ENCODE results near the gene KRTAP10-5. TPM values are rescaled to one million over a fixed set of nuclear protein-coding genes. Genes with fewer than 3 reads are reported as not detected.
"Not testable (repeated sequence)": the region's sequence is repeated elsewhere in the genome, so short reads cannot be mapped to it uniquely, and the experiment has no call there.

KRTAP10-5 gene
- total and polyA plus RNA-seq, 5 experiments from 2014 or later = not detected

DNA sequence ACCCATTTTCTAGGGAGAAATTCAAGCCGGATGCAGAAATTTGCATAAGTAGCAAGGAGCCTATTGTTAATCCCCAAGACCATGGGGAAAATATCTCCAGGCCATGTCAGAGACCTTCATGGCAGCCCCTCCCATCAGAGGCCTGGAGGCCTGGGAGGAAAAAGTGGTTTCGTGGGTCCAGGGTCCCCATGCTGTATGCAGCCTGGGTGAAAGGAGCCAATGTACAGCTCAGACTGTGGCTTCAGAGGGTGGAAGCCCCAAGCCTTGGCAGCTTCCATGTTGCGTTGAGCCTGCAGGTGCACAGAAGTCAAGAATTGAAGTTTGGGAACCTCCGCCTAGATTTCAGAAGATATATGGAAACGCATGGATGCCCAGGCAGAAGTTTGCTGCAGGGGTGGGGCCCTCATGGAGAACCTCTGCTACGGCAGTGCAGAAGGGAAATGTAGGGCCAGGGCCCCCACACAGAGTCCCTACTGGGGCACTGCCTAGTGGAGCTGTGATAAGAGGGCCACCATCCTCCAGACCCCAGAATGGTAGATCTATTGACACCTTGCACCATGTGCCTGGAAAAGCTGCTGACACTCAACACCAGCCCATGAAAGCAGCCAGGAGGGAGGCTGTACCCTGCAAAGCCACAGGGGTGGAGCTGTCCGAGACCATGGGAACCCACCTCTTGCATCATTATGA, 29.9 kb upstream of the KRTAP10-5 start:
- H3K27ac Mint-ChIP-seq = peak overlapping the region in 1 of 10 donors; percentile 53
- H3K4me3 Mint-ChIP-seq, POLR2A ChIA-PET, ATAC-seq, H3K27me3 Mint-ChIP-seq, DNase-seq: not testable (repeated sequence)
- peaks cover 3 to 21% (median 10%) of the 10 kb centered on the region in 4 donors for H3K4me1 Mint-ChIP-seq
- peaks cover 7 to 32% (median 23%) of the 10 kb centered on the region in 9 donors for H3K9me3 Mint-ChIP-seq
- peaks cover 0 to 14% (median 14%) of the 10 kb centered on the region in 3 donors for H3K36me3 Mint-ChIP-seq

DNA sequence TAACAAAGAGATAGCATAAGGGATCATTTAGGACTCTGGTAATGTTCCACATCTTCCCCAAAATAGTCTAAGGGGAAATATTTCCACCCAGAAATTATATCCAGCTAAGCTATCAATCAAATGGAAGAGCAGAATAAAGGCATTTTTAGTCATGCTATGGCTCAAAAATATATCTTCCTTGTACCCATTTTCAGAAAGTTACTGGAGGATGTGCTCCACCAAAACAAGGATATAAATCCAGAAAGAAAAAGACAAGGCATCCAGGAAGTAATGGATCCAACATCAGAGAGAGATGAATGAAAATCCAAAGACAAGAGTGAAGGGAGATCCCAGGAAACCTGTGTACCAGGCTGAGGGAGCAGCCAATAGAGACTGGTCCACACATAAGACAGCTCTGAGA, 28.8 kb upstream of the KRTAP10-5 start:
- peak overlapping the region in 1 of 10 donors; percentile 38 for H3K4me3 Mint-ChIP-seq
- ATAC-seq (no peak), DNase-seq (no peak)
- peaks cover 10 to 32% (median 23%) of the 10 kb centered on the region in 9 donors for H3K9me3 Mint-ChIP-seq
- peaks cover 0 to 4% (median 0%) of the 10 kb centered on the region in 5 donors for H3K27me3 Mint-ChIP-seq
- H3K36me3 Mint-ChIP-seq = peaks cover 0 to 18% (median 14%) of the 10 kb centered on the region in 3 donors
- H3K27ac Mint-ChIP-seq = no peak overlapping the region
- POLR2A ChIA-PET = no interaction called here
- H3K4me1 Mint-ChIP-seq = peaks cover 0 to 14% (median 6%) of the 10 kb centered on the region in 4 donors

DNA sequence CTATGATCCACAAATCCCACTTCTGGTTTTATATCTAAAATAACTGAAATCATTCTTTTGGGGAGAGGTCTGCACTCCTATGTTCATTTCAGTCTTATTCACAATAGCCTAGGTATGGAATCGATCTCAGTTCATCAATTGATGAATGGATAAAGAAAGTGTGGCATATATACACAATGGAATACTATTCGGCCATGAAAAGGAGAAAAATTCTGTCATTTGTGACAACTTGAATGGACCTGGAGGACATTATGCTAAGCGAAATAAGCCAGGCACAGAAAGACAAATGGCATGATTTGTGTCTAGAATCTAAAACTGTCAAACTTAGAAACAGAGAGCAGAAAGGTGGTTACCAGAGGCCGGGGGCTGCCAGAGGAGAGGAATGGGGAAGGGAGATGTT, 26.1 kb upstream of the KRTAP10-5 start:
- no peak overlapping the region for H3K27ac Mint-ChIP-seq
- peaks cover 0 to 7% (median 0%) of the 10 kb centered on the region in 5 donors for H3K27me3 Mint-ChIP-seq
- peaks cover 0 to 2% (median under 1%) of the 10 kb centered on the region in 4 donors for H3K4me1 Mint-ChIP-seq
- DNase-seq (no peak), ATAC-seq (no peak)
- H3K4me3 Mint-ChIP-seq = no peak overlapping the region
- peaks cover 10 to 30% (median 22%) of the 10 kb centered on the region in 9 donors for H3K9me3 Mint-ChIP-seq
- POLR2A ChIA-PET = no interaction called here
- peaks cover 0 to 20% (median 14%) of the 10 kb centered on the region in 3 donors for H3K36me3 Mint-ChIP-seq

DNA sequence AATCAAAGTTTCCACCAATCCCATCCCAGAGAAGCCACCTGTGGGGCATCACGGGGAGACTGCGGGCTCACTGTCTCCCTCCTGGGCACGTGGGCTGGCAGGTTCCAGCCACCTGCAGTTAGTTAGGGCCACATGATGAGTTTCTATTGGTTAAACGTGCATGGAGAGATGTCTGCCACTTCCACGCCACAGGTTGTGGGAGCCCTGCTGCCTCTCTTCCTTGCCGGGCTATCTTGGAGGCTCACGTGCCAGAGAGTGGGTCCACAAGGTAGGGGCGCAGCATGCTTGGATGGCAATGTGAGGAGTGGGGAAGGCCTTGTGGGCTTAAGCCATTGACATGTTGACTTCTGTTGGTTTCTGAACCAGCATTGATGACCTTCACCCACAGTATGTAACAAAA, 23.5 kb upstream of the KRTAP10-5 start:
- ATAC-seq = no peak
- Mint-ChIP-seq H3K4me3 (no peak overlapping the region), H3K4me1 (peaks cover 0 to 5% (median under 1%) of the 10 kb centered on the region in 4 donors), H3K27me3 (peaks cover 0 to 13% (median 0%) of the 10 kb centered on the region in 5 donors), H3K36me3 (peaks cover 0 to 6% (median 4%) of the 10 kb centered on the region in 3 donors), H3K27ac (peak overlapping the region in 1 of 10 donors; percentile 61), H3K9me3 (peaks cover 0 to 9% (median 4%) of the 10 kb centered on the region in 9 donors)
- POLR2A ChIA-PET = no interaction called here
- DNase-seq = no peak

DNA sequence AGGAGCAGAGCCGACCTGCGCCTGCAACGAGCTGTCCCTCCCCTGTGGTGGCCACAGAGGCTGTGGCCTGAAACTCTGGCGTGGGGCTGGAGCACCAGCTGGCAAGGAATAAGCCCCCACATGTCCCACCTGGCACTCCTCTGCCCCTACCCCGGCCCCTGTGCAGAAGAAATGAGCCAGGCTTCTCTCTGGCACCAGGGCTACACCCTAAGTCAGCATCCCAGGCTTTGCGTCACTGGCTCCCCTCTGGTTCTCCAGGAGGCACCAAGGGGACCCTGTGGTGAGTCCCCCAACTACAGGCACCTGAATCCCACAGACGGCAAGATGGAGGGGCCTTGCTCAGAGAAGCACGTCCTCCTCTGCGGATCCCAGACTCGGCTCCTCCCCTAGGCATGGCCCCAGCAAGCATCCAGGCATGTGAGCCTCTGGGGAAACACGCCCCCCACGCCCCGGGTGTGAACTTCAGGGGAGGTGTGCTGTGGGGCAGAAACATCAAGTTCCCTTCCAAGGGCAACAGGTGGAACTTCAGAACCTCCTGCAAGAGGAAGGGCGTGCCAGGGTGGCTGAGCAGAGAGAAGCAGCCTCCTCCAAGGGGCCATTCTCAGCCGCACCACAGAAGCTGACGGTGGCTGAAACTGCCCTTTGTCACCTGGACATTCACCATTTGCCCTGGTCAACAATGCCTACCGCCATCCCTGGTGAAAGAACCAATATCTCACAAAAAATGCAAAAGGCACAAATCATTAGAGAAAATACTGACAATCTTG, 22.9 kb upstream of the KRTAP10-5 start:
- no peak overlapping the region for H3K4me3 Mint-ChIP-seq
- H3K36me3 Mint-ChIP-seq = peaks cover 0 to 8% (median 7%) of the 10 kb centered on the region in 3 donors
- POLR2A ChIA-PET = interaction anchor here (0.6 kb wide), 1 partner anchor 198 kb away, joined by 3 read pairs; no protein-coding TSS in a partner anchor

DNA sequence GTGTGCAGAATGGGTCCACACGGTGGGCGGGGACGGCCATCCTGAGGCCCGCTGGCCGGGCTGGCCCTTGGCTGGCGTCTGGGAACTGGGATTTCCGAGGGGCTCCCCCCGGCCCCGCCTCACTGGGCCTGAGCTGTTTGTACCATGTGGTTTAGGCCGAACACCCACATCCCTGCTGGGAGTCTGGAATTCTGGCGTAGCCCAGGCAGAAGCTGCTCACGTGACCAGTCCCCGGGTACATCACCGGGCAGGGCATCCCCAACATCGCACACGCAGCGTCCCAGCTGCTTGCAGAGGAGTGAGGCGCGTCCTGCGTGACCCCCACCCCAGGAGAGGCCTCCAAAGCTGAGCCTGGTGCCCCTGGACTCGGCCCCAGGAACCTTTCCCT, 22.1 kb upstream of the KRTAP10-5 start:
- Mint-ChIP-seq H3K4me3 (no peak overlapping the region), H3K36me3 (peaks cover 0 to 11% (median 8%) of the 10 kb centered on the region in 3 donors), H3K9me3 (peaks cover 0 to 15% (median 8%) of the 10 kb centered on the region in 9 donors), H3K4me1 (peaks cover 0 to 5% (median under 1%) of the 10 kb centered on the region in 4 donors), H3K27me3 (peaks cover 0 to 16% (median 0%) of the 10 kb centered on the region in 5 donors), H3K27ac (no peak overlapping the region)
- POLR2A ChIA-PET = interaction anchor here (0.6 kb wide), 1 partner anchor 198 kb away, joined by 3 read pairs; no protein-coding TSS in a partner anchor
- DNase-seq = no peak
- ATAC-seq = no peak

More for the DNA sequence above, 22.9 kb upstream of the KRTAP10-5 start:
- Mint-ChIP-seq H3K27me3 (peaks cover 0 to 16% (median 0%) of the 10 kb centered on the region in 5 donors), H3K27ac (peak overlapping the region in 2 of 10 donors; percentile 37 to 61), H3K4me1 (peaks cover 0 to 5% (median under 1%) of the 10 kb centered on the region in 4 donors), H3K9me3 (peaks cover 0 to 12% (median 7%) of the 10 kb centered on the region in 9 donors)
- ATAC-seq (no peak), DNase-seq (no peak)

DNA sequence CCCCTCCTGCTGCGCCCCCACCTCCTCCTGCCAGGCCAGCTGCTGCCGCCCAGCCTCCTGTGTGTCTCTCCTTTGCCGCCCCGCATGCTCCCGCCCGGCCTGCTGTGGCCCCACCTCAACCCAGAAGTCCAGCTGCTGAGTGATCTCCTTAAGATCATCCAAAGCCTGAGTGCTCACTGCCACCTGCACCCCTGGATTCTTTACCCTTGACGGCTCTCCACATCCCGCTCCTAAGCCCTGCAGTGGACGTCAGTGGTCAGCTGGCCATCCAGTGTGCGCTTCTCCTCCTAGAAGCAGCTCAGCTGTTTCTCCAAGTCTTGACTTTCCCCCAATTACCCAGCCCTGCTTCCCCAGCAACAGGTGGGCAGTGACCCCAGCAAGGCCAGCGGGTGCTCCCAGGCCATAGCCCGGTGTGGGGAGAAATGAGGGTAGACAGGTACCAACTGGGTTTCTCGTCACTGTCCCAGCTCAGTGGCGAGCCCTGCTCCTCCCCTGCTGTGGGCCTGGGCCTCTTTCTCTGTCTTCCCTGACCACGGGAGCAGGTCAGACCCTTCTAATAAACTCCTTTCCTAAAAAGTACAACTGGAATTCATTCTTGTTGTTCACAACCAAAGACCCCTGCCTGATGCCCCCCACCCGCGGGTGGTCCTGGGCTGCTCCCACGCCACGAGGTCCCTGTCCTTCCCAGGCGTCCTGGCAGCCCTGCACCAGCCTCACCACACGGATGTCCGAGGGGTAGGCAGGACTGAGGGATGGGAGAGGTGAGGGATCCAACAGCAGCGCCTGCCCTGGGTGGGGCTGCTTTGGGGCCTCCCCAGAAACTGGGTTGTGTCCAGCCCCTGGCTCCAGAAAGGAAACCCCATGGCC, 21.4 kb upstream of the KRTAP10-5 start:
- no peak for ATAC-seq
- POLR2A ChIA-PET = no interaction called here
- H3K4me1 Mint-ChIP-seq = peaks cover 0 to 5% (median under 1%) of the 10 kb centered on the region in 4 donors
- peaks cover 0 to 16% (median 0%) of the 10 kb centered on the region in 5 donors for H3K27me3 Mint-ChIP-seq
- H3K36me3 Mint-ChIP-seq = peaks cover 0 to 11% (median 8%) of the 10 kb centered on the region in 3 donors
- H3K27ac Mint-ChIP-seq = peak overlapping the region in 5 of 10 donors; percentile 4 to 59 (median 53)
- DNase-seq = no peak
- H3K4me3 Mint-ChIP-seq = no peak overlapping the region
- H3K9me3 Mint-ChIP-seq = peaks cover 0 to 15% (median 8%) of the 10 kb centered on the region in 9 donors

DNA sequence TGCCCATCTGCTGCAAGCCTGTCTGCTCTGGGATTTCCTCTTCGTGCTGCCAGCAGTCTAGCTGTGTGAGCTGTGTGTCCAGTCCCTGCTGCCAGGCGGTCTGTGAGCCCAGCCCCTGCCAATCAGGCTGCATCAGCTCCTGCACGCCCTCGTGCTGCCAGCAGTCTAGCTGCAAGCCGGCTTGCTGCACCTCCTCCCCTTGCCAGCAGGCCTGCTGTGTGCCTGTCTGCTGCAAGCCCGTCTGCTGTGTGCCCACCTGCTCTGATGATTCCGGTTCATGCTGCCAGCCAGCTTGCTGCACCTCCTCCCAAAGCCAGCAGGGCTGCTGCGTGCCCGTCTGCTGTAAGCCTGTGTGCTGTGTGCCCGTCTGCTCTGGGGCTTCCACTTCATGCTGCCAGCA, 20.7 kb upstream of the KRTAP10-5 start:
- H3K27me3 Mint-ChIP-seq = peaks cover 0 to 12% (median 0%) of the 10 kb centered on the region in 5 donors
- DNase-seq, H3K27ac Mint-ChIP-seq, POLR2A ChIA-PET, H3K4me1 Mint-ChIP-seq, ATAC-seq, H3K4me3 Mint-ChIP-seq: not testable (repeated sequence)
- H3K9me3 Mint-ChIP-seq = peaks cover 0 to 11% (median 6%) of the 10 kb centered on the region in 9 donors
- peaks cover 0 to 11% (median 8%) of the 10 kb centered on the region in 3 donors for H3K36me3 Mint-ChIP-seq

DNA sequence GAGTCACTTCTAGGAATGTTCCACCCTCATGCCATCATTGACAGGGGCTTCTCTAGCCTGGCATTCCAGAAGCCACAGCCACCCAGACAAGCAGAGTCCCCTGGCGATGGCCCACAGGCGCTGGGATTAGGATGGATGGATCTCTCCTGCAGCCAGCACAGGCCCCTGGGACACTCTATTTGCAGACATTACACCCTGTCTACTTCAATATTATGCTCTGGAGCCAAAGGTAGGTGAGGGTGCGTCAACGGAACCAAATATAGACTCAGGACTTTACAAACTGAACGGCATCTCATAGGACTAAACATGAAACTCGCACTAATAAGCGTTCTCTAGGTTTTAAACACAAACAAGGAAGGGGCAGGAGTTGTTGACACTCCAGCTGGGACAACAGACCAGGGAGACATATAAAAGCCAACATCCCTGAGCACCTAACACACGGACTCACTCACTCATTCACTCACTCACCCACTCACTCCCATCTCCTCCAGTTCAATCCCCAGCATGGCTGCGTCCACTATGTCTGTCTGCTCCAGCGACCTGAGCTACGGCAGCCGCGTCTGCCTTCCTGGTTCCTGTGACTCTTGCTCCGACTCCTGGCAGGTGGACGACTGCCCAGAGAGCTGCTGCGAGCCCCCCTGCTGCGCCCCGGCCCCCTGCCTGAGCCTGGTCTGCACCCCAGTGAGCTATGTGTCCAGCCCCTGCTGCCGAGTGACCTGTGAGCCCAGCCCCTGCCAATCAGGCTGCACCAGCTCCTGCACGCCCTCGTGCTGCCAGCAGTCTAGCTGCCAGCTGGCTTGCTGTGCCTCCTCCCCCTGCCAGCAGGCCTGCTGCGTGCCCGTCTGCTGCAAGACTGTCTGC, 19.9 kb upstream of the KRTAP10-5 start, which contains the start of gene KRTAP10-7:
Gene KRTAP10-7 (plus strand): TSS at position 480 of the 861 bp plus-strand sequence. CDS start 25 bp downstream, at position 505.
- peaks cover 0 to 12% (median 0%) of the 10 kb centered on the region in 5 donors for H3K27me3 Mint-ChIP-seq
- POLR2A ChIA-PET, H3K4me3 Mint-ChIP-seq, H3K4me1 Mint-ChIP-seq, DNase-seq, ATAC-seq: not testable (repeated sequence)
- peaks cover 0 to 11% (median 6%) of the 10 kb centered on the region in 9 donors for H3K9me3 Mint-ChIP-seq
- H3K36me3 Mint-ChIP-seq = peaks cover 0 to 11% (median 8%) of the 10 kb centered on the region in 3 donors
- H3K27ac Mint-ChIP-seq = peak within 1 kb of the TSS in 3 of 10 donors; percentile 23 to 57 (median 24)

DNA sequence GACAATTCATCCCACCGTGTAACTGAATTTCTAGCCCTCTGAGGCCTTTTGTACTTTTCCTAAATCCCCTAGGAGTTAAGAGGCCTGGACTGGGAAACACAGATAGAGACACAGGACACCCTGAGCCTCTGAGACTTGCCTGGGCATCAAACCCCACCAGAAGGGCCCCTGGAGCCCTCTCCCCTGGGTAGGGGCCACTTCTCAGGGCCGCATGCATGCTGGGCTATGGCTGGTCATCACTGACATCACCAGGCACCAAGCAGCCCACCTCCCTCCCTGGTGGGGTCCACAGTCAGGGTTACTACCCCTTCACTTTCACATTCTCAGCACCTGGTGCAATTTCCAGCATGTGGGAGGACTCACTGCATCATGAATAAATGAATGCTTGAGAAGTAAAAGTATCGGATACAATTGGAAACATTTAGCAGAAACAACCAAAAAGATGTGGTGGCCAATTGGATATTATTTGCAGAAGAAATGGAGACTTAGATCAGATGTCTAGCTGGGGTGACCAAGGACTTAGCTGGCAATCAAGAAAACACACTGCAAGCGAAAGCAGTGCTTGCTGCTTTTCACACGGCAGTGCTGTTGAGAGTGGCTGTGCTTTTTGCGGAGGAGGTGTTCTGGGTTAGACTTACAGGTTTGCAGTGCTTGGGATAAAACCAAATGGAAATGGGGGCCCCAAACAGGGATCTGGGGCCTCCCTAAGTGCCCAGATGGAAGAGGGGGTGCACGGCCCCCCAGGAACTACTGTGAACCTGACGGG, 19.0 kb upstream of the KRTAP10-5 start:
- Mint-ChIP-seq H3K9me3 (peaks cover 0 to 11% (median 5%) of the 10 kb centered on the region in 9 donors), H3K4me1 (peaks cover 0 to 10% (median 7%) of the 10 kb centered on the region in 4 donors), H3K27me3 (peaks cover 0 to 12% (median 0%) of the 10 kb centered on the region in 5 donors), H3K27ac (peak overlapping the region in 1 of 10 donors; percentile 27), H3K36me3 (peaks cover 0 to 11% (median 5%) of the 10 kb centered on the region in 3 donors), H3K4me3 (no peak overlapping the region)
- DNase-seq = no peak
- POLR2A ChIA-PET = no interaction called here
- no peak for ATAC-seq

Measured in naive thymus-derived CD8-positive, alpha-beta T cell (primary cell).